Lower leg skin (tissue), 3 donors: Measurements from ENCODE around the gene TRIM67.

Experiments used
- POLR2A ChIP-seq, 2 donors: fragments of 450-650 bp; IDR thresholded peaks; one replicate each; pipeline ENCODE4 v1.6.1; 2016 to 2017; ENCODE audit warnings: antibody characterized with exemption in 2 of 2, mild to moderate bottlenecking in 1 of 2, moderate library complexity in 1 of 2
- TF ChIP-seq, protein P1 (sequence below), 3 donors: fragments of 450-650 bp; IDR thresholded peaks; one replicate each; pipeline ENCODE4 v1.5.1; 2016; ENCODE audit warnings: antibody characterized with exemption in 3 of 3, mild to moderate bottlenecking in 3 of 3, moderate library complexity in 2 of 3

DNA sequence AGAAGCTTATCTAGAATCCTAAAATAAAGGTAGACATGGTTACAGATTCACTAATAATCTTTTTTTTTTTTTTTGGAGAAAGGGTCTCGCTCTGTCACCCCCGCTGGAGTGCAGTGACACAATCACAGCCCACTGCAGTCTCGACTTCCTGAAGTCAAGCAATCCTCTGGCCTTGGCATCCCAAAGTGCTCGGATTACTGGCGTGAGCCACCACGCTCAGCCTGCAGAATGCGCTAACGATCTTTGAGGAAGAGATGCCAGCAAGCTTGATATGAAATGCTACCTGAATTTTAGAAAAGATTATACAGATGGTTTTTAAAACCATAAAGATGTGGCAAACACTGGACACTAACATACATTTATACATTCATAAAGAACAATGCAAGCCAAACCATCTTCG lies 75.1 kb downstream of the TRIM67 start:
- TF ChIP-seq, protein P1, sequence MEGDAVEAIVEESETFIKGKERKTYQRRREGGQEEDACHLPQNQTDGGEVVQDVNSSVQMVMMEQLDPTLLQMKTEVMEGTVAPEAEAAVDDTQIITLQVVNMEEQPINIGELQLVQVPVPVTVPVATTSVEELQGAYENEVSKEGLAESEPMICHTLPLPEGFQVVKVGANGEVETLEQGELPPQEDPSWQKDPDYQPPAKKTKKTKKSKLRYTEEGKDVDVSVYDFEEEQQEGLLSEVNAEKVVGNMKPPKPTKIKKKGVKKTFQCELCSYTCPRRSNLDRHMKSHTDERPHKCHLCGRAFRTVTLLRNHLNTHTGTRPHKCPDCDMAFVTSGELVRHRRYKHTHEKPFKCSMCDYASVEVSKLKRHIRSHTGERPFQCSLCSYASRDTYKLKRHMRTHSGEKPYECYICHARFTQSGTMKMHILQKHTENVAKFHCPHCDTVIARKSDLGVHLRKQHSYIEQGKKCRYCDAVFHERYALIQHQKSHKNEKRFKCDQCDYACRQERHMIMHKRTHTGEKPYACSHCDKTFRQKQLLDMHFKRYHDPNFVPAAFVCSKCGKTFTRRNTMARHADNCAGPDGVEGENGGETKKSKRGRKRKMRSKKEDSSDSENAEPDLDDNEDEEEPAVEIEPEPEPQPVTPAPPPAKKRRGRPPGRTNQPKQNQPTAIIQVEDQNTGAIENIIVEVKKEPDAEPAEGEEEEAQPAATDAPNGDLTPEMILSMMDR (IDR thresholded peaks at IDR 0.05), result no peak
- TF ChIP-seq POLR2A (IDR thresholded peaks at IDR 0.05), result no peak
